HG02852 (cell line): ENCODE results near the gene FAM20B.
A peak's percentile ranks its signal among the peaks of the same experiment; 100 is the strongest.

Source experiments
- ATAC-seq: cut with Tn5 transposase; IDR thresholded peaks from one replicate; pipeline ENCODE4 v1.9.1; 2021; ENCODE audit warnings: mild to moderate bottlenecking, moderate library complexity; ENCODE audit not compliant: unreplicated experiment

Gene FAM20B

DNA sequence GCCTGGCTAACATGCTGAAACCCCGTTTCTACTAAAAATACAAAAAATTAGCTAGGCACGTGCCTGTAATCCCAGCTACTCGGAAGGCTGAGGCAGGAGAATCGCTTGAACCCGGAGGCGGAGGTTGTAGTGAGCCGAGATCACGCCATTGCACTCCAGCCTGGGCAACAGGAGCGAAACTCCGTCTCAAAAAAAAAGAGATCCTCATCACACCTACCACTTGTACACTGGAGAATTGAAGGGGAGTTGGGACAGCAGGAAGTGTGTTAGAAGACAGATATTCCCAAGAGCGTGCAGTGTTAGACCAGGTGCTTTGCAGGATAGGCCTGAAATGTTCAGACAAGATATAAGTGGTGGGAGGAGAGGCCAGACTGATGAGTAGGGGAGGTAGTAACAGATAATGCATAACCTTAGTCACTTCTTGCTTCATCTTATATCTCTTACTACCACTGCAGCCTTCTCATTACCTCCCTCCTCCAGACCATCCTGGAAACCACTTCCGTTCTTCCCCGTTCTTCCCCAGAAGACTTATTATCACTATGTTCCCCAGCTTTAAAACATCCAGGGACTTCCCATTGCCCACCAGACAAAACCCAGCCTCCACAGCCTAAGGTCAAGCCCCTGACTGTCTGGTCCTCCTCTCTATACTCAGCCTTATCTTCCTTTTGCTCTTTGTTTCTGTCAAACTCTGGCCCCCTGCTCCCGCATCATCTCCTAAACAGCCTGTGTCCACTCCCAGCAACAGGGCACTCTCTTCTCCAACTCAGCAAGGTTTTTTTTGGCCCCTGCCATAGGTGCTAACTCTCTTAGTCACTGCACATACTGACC, 21.3 kb downstream of the FAM20B start:
- ATAC-seq = no peak

DNA sequence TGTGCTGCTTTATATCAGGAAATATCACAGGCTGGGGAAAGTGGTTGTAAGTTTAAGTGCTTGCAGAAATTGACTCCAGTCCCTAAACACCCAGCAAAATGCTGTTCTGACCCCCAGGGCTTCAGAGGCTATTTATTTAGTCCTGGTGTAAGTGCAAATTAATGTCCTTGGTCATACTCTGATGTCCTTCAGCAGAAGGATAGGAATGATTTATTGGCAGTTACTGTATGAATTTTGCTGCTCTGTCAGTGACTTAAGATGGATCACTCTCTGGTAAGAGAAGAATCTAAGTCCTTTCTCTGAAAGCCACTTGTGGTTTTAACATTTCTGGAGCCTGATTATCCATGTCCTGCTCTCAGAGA, 21.9 kb downstream of the FAM20B start:
- no peak for ATAC-seq

DNA sequence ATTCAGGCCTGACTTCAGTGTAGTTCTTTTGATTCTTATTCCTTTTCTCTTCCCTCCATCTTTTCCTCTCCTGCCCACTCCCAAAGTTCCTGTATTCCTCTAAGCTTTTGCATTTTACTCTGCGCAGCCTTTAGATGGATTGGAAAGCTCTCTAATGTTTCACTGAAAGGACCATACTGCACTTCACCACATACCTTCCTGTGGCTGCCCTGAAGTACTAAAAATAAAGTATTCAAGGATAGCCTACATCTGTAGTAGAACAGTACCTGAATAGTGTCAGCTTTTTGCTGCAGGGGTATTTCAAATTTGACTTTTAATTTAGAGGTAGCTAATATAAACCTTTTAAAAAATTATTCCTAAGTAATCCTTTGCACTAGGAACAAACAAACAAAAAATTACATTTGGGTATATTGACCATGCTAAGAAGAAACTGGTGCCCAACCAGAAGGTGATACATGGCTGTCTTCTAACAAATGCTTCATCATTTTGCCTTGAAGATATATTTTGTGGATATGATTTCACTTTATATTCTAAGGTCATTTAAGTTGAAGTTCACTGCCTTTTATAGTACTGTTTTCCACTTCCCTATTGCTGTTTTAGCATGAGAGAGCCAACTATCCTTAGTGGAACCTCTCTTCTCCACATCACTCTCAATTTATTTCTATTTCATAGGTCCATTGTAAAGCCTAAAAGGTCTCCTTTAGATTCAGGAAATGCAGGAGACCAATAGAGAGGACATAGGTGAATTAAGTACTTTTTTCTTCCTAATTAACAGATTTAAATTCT, 22.8 kb downstream of the FAM20B start:
- no peak for ATAC-seq

DNA sequence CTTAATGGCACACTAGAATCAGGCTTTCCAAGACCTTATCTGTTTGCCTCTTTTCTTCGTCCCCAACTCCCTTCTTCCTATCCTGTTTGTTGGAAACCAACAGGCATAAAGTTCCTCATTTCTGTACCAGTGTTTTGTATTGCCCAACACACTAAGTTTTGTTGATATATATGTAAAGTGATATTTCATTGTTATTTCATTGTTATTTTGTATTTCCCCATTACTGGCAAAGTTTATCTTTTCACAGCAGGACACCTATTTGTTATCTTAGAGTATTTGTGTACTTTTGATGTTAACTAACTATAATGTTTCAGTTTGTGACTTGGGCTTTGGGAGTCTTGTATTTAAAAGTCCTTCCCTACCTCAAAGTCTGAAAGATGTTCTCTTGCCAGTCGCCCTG, 27.1 kb downstream of the FAM20B start:
- no peak for ATAC-seq

DNA sequence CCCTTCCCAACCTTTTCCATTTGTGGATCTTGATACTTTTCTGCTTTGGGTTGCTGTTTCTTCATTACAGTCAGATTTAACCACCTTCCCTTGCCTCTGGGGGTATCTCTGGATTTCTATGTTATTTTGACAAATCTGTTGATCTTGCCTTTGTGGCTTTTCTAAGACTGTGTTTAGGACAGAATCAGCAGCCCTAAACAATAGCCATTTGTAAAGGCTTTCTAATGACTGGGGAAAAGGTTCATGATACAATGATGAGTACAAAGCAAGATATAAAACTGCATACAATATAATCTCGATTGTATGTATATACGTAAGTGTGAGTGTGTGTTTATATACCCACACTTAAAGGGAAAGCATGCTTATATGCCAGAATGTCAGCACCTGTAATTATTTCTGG, 27.8 kb downstream of the FAM20B start:
- ATAC-seq = no peak

DNA sequence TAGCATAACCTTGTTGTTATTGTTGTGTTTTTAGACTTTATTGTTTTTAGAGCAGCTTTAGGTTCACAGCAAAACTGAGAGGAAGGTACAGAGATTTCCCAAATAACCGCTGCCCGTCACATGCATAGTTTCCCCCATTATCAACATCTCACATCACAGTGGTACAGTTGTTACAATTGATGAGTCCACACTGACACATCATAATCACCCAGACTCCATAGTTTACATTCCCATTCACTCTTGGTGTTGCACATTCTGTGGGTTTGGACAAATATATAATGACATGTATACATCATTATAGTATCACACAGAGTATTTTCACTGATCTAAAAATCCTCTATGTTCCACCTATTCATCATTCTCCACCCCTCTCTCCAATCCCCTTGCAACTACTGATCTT, 30.2 kb downstream of the FAM20B start:
- no peak for ATAC-seq

DNA sequence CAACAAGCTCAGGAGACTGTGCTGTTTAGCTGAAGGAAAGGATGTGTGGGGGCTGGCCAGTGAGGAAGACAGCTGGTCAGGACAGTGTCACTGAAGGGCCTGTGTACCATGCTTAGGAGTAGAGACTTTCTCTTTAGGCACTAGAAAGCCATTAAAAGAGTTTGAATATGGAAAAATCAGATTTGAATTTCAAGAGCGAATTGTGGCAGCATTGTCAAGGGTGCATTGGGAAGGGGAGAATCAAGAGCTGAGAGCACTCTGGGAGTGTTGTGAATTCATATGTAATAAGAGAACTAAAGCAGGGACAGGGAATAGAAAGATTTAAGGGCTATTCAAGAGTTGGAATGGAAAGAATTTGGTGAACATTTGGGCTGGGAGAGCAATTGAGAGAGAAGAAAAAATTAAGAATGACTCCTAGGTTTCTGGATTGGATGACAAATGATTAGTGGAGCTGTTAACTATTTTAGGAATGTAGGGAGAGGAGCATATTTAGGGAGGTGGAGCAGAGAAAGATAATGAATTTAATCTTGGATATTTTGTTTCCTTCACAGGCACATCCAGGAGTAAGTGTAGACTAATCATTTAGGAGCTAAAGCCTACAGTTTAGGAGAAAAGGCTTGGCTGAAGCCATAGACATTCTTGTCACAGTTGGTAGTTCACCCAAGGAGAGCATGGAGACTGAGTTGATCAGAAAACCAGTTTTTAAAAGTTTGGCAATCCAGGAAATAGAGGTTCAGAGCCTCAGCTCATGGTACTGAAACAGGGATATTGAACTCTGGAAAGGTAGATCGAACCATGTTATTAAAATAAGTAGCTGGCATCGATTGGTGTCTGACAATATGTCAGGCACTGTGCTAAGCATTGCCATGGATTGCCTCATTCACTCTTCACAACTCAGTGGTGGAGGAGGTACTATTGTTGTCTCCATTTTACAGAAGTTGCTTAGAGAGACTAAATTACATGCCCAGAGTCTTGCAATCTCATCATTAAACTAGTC, 33.1 kb downstream of the FAM20B start:
- ATAC-seq = no peak

DNA sequence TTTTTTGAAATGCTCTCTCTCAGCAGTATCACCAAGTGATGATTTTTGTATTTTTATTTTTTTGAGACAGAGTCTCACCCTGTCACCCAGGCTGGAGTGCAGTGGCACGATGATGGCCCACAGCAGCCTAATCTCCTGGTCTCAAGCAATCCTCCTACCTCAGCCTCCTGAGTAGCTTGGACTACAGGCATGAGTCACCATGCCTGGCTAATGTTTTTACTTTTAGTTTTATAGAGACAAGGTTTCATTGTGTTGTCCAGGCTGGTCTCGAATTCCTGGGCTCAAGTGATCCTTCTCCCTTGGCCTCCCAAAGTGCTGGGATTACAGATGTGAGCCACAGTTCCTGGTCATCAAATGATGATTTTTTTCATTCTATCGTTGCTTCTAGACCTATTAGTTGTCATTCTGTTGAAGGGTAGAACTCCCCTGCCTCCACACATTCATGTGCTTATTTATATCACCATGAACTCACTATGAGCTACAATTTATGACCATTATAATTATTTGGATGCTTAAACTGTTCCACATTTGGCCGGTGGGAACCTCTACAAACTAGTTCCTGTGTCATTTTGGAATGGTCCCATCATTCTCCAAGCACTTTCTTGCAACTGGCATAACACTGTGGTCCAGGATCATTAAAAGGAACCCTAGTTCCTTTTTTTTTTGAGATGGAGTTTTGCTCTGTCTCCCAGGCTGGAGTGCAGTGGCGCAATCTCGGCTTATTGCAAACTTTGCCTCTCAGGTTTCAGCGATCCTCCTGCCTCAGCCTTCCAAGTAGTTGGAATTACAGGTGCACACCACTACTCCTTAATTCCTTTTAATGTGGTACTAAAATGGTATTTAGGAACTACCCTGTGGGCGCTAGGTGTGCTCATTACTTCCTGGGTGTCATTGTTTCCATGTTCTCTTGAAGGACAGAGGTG, 35.9 kb downstream of the FAM20B start:
- ATAC-seq = no peak

DNA sequence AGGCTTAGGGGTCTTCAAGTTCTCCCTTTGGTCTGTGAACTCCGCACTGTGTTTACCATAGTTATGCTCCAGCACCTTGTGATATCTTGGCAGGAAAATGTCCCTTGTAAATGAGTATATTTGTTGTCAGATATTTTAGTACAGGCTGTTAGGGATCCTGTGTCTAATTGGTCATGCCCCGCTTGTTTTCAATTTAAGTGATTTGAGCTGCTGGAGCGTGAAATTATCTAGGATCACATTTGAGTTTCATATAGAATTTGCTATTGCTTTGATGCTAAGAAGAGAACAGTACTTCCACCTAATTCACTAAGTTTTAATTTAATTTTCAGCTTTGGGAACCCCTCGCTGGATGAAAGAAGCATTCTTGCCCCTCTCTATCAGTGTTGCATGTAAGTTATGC, 40.8 kb downstream of the FAM20B start:
- ATAC-seq = no peak

DNA sequence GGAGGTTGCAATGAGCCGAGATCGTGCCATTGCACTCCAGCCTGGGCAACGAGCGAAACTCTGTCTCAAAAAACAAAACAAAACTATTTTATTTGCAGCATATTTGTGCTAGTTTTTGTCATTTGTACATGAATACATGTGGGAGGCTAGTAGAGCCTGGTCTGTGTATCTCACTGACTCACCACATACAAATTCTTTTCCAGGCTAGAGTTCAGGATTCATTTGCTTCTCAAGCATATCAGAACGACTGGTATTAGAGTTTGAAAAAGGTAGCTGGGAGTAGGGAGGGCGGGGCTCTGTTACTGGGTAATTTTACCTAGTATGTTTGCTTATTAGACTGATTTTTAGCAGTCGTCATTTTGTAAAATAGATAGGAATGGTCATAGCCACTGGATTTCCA, 51.7 kb downstream of the FAM20B start:
- ATAC-seq = no peak

DNA sequence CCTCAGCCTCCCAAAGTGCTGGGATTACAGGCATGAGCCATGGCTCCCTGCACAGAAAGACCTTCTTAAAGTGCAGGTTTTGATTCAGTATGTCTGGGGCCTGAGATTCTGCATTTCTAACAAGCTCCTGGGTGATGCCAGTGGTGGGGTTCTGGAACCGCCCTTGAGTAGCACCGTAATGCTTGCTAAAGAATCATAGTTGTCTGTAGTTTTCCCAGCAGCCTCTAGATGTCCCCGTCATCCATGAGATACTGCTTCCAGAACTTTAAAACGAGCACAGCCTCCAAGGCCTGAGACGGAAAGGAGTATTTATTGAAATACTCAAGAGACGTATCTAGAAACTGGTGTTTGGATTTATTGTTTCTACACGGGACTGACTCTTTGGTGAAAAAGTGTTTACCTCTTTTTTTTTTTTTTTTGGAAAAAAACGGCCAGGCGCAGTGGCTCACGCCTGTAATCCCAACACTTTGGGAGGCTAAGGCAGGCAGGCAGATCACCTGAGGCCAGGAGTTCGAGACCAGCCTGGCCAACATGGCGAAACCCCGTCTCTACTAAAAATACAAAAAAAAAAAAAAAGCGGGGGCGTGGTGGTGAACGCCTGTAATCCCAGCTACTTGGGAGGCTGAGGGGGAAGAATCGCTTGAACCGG, 53.5 kb downstream of the FAM20B start:
- ATAC-seq = no peak

DNA sequence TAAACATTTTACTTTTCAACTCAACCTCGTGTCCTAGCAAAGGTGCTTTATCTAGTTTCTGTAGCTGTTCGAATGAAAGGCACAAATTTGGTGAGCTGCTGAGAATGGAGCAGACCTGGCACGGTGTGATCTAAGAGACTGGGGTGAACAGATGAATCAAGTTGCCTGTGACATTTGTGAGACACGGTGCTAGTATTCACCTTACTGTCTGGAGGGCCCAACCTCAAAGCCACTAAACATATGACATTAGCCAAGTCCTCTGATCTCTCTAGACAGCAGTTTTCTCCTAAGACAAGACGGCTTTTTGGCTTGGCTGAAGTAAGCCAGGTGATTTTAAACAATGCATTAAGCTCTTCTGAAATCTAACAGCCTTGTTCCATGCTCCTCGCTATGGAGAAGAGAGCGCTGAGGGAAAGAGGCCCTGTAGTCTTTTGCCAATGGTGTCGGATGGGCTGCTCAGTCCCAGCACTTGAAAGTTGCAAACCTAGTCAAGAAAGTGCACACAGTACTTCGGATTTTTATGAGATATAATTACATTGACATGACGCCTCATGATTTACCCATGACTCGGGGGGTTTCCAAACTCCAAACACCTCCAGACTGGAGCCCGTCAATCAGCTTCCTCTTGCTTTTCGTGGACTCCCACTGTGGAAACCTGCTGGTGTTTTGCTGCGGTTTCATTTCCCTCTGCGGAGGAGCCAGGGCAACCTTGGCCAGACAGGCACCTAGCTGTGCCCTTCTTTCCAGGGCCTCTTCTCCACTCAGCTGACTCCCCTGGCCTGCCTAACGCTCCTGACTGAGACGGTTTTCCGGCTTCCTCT, 55.4 kb downstream of the FAM20B start:
- ATAC-seq = no peak

DNA sequence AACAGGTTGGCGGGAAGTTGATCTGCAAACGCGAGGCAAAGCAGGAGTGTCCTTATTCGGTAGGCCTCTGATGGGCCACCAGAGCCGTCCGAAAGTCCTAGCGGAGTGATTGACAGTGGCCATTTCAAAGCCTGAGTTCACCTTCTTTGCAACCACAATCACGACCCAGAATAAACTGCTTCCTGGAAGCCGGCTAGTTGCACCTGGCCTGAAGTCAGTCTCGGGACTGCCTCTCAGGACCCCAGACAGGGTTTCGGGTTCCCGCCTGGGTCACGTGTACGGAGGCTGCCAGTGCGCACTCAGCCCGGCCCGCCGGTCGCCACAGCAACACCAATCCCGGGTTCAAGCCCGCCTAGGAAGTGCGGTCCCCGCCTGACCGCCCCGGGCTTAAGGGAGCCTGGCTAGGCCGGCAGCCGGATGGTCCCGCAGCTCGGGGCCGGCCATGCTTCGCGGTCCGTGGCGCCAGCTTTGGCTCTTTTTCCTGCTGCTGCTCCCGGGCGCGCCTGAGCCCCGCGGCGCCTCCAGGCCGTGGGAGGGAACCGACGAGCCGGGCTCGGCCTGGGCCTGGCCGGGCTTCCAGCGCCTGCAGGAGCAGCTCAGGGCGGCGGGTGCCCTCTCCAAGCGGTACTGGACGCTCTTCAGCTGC, 56.1 kb downstream of the FAM20B start, which contains the start of gene TOR3A:
TSS of gene TOR3A (plus strand) at position 384 of the 646 bp plus-strand sequence. CDS start at position 443, 59 bp downstream.
- peak; percentile 86 for ATAC-seq

DNA sequence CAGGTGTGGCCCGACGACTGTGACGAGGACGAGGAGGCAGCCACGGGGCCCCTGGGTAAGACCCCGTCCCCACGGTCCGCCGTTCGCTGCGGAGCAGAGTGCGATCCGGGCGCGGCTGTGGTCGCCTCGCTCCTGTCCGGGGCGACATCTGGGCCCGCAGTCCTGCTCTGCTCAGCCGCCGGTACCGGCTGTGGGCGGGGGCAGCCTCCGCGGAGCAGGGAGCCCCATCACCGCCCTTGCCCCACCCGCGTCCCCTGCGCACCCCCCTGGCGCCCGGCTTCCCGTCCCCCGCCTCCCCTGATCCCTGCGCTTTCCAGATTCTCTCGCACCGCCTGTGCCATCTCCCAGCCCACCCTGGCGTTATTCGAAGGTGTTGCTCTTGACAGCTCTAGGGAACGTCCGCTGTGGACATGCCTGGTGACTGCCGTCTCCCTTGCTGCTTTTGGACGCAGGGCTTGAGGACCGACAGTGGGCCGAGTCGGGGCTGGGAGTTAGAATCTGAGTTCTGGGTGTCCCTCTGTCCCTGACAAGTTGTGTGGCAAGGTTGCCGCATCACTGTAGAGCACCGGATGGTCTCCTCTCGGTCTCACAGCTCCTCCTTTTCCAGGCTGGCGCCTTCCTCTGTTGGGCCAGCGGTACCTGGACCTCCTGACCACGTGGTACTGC, 56.8 kb downstream of the FAM20B start:
- peak; percentile 18 for ATAC-seq

DNA sequence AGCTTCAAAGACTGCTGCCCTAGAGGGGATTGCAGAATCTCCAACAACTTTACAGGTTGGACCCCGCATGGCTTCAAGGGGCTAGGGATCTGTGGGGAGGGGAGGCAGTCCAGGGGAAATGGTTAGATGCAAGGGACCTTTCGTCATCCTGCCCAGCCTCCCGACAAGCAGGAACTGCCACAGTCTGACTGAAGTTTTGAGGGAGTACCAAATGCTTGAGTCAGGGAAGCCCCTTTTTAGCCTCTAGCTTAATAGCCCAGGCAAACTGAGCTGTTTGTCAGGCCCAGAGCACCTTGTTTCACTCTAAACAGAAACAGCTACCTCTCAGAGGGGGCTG, 57.3 kb downstream of the FAM20B start:
- no peak for ATAC-seq

DNA sequence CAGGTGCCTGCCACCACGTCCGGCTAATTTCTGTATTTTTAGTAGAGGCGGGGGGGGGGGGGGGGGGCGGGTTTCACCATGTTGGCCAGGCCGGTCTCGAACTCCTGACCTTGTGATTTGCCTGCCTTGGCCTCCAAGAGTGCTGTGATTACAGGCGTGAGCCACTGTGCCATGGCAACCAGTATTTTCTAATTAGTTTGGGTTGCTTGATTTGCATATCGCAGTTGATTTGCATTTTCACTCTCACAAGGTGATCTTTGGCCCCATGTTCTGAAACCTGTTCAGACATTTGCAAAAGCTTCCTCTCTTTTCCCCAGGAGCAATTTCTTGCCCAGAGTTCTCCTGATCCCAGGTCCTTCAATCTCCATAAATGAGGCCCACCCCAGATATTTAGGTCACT, 57.8 kb downstream of the FAM20B start:
- ATAC-seq = no peak

DNA sequence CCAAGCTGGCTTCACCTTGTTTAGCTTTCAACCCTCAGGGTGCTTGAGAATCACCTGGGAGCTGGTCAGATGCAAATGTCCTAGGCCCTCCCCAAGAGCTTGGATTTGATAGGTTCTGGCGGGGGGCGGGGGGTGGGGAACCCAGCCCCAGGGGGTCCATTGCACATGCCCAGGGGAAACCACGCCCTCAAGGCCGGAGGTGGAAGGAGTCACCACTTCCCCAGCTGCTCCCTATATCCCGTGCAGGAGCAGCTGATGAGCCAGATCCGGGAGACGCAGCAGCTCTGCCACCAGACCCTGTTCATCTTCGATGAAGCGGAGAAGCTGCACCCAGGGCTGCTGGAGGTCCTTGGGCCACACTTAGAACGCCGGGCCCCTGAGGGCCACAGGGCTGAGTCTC, 62.0 kb downstream of the FAM20B start:
- ATAC-seq = no peak
